ENCODE data around the gene NEK9. TPM values are rescaled to one million over a fixed set of nuclear protein-coding genes. Genes with fewer than 3 reads are reported as not detected.
"Not testable (repeated sequence)": the region's sequence is repeated elsewhere in the genome, so short reads cannot be mapped to it uniquely, and the experiment has no call there.

NEK9 gene
- polyA plus RNA-seq, 1 donor, result 72.8 TPM

DNA sequence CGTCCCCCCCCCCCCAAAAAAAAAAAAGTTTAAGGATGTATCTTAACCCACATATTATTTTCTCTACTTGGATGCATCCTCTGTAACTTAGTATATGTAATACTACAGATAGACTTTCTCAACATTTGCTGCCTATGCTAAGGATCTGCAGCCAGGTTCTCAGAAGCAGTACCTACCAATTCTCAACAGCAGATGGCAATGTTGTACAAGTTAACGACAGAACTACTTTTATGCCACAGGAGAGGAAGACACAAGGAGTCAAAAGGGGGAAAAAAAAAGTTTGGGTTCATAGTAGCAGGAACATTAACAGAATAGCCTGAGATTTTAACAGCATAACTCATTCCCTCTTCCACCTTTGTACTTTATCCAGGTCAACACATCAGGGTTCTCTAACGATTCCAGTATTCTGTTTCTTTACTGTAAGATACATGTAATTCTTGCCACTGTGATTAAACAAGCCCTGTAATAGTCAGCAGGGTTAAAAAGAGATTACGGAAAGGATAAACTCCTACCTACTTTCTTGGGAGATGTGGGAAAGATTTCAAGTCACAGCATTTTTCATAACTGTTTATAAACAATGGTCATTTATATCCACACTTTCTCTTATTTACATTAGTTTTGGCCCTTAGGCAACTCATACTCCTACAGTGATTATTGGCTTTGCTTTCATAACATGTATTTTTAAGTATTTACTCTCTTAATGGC is 5.7 kb upstream of the NEK9 start:
- H3K4me1 ChIP-seq (ENCODE audit: control insufficient read depth, insufficient read depth, low read length), result peaks cover 12% of the 10 kb centered on the region
- H3K27ac ChIP-seq (ENCODE audit: low read length), result peak overlapping the region; percentile 55
- 50% methylated on average over 1 of the region's 4 CpGs for WGBS (ENCODE audit: insufficient coverage, low lambda C conversion rate)
- H3K4me3 ChIP-seq (ENCODE audit: low read length), result no peak overlapping the region
- H3K27me3 ChIP-seq (ENCODE audit: control insufficient read depth, insufficient read depth, low read length), result no peaks in the 10 kb centered on the region
- peaks cover 5% of the 10 kb centered on the region for H3K9me3 ChIP-seq (ENCODE audit: control insufficient read depth, low read depth, low read length)
- peak; percentile 67 to 71 for DNase-seq
- peaks cover 26% of the 10 kb centered on the region for H3K36me3 ChIP-seq (ENCODE audit: control insufficient read depth, insufficient read depth, low read length)

DNA sequence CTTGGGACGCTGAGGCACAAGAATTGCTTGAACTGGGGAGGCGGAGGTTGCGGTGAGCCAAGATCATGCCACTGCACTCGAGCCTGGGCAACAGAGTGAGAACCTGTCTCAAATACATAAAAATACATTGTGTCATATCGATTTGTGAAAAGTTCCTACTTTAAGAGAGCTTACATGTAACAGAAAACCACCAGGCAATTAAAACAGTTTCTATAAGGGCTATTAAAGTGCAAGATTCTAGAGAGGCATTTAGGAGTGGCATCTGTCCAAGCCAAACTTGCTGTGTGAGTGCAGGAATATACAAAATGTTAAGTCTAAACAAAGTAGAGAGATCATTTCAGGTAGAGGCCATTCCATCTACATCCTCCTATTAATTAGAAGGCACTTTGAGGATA is 1.7 kb upstream of the NEK9 start:
- Histone ChIP-seq H3K27me3 (ENCODE audit: control insufficient read depth, insufficient read depth, low read length) (no peaks in the 10 kb centered on the region), H3K9me3 (ENCODE audit: control insufficient read depth, low read depth, low read length) (peaks cover under 1% of the 10 kb centered on the region), H3K36me3 (ENCODE audit: control insufficient read depth, insufficient read depth, low read length) (peaks cover 7% of the 10 kb centered on the region), H3K4me3 (ENCODE audit: low read length) (no peak overlapping the region), H3K27ac (ENCODE audit: low read length) (no peak overlapping the region), H3K4me1 (ENCODE audit: control insufficient read depth, insufficient read depth, low read length) (peaks cover 14% of the 10 kb centered on the region)
- no peak for DNase-seq
- whole genome bisulfite sequencing (ENCODE audit: insufficient coverage, low lambda C conversion rate), result 100% methylated on average over 1 of the region's 5 CpGs

GRCh38 chr14:75127903-75128595 is 1.2 kb upstream of the NEK9 start:
- Histone ChIP-seq H3K36me3 (ENCODE audit: control insufficient read depth, insufficient read depth, low read length) (peaks cover 6% of the 10 kb centered on the region), H3K27ac (ENCODE audit: low read length) (peak overlapping the region; percentile 96), H3K4me3 (ENCODE audit: low read length) (peak overlapping the region; percentile 80), H3K9me3 (ENCODE audit: control insufficient read depth, low read depth, low read length) (no peaks in the 10 kb centered on the region), H3K4me1 (ENCODE audit: control insufficient read depth, insufficient read depth, low read length) (peaks cover 14% of the 10 kb centered on the region), H3K27me3 (ENCODE audit: control insufficient read depth, insufficient read depth, low read length) (no peaks in the 10 kb centered on the region)
- peak in 1 of 2 donors; percentile 10 for DNase-seq
- 70% methylated on average over 1 of the region's 10 CpGs for WGBS (ENCODE audit: insufficient coverage, low lambda C conversion rate)

- H3K9me3 ChIP-seq (ENCODE audit: control insufficient read depth, low read depth, low read length); H3K36me3 ChIP-seq (ENCODE audit: control insufficient read depth, insufficient read depth, low read length); DNase-seq; H3K27me3 ChIP-seq (ENCODE audit: control insufficient read depth, insufficient read depth, low read length): not testable (repeated sequence)
- Histone ChIP-seq H3K4me1 (ENCODE audit: control insufficient read depth, insufficient read depth, low read length) (peaks cover 14% of the 10 kb centered on the region), H3K4me3 (ENCODE audit: low read length) (peak overlapping the region; percentile 80), H3K27ac (ENCODE audit: low read length) (peak overlapping the region; percentile 96)
- WGBS (ENCODE audit: insufficient coverage, low lambda C conversion rate), result 40% methylated on average over 1 of the region's 16 CpGs
Observed at GRCh38 chr14:75127474-75127820, 599 bp upstream of the NEK9 start.

DNA sequence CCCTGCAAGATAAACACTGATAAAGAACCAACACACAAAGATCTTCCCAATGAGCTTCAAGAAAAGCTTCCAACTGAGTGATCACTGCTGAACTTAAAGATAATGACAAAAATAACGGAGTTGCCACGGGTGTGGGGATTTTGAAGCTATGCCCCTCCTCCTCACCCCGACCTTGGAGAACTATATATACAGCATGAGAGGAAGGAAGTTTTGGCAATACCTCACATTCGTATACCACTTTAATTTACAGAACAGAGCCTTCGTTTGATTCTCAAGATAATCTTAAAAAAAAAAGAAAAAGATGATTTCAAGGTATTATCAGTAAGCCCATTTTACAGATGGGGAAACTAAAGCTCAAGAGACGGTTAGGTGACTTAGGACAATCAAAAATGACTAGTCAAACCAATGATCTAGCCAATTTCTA is 715 bp downstream of the NEK9 start:
- DNase-seq, result no peak
- H3K36me3 ChIP-seq (ENCODE audit: control insufficient read depth, insufficient read depth, low read length), result peaks cover 8% of the 10 kb centered on the region
- H3K4me1 ChIP-seq (ENCODE audit: control insufficient read depth, insufficient read depth, low read length), result peaks cover 14% of the 10 kb centered on the region
- H3K4me3 ChIP-seq (ENCODE audit: low read length), result peak overlapping the region; percentile 80
- no CpG with 5 or more reads among the region's 6 CpGs for WGBS (ENCODE audit: insufficient coverage, low lambda C conversion rate)
- peak overlapping the region; percentile 96 for H3K27ac ChIP-seq (ENCODE audit: low read length)
- no peaks in the 10 kb centered on the region for H3K9me3 ChIP-seq (ENCODE audit: control insufficient read depth, low read depth, low read length)
- no peaks in the 10 kb centered on the region for H3K27me3 ChIP-seq (ENCODE audit: control insufficient read depth, insufficient read depth, low read length)

DNA sequence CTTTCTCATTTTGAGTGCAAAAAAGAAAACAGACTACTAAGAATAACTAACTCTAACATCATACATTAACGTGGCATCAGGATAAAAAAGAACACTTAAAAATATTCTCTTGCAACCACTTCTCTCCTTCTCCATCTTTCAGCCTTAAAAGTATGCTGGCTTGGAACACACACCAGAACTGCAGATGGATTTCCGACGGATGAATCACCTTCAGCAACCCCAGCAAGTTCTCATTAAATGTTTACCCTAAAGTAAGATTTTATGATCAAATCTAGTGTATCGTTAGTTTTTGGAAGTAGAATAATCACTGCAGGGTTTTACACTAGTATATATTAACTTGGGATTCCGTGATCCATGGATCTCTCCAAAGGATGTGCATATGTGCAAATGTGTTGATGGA is 1.2 kb downstream of the NEK9 start:
- Histone ChIP-seq H3K27me3 (ENCODE audit: control insufficient read depth, insufficient read depth, low read length) (no peaks in the 10 kb centered on the region), H3K4me3 (ENCODE audit: low read length) (peak overlapping the region; percentile 80), H3K9me3 (ENCODE audit: control insufficient read depth, low read depth, low read length) (no peaks in the 10 kb centered on the region), H3K27ac (ENCODE audit: low read length) (no peak overlapping the region), H3K4me1 (ENCODE audit: control insufficient read depth, insufficient read depth, low read length) (peaks cover 14% of the 10 kb centered on the region), H3K36me3 (ENCODE audit: control insufficient read depth, insufficient read depth, low read length) (peaks cover 8% of the 10 kb centered on the region)
- WGBS (ENCODE audit: insufficient coverage, low lambda C conversion rate), result no CpG with 5 or more reads among the region's 5 CpGs
- no peak for DNase-seq

GRCh38 chr14:75123991-75124390 is 2.9 kb downstream of the NEK9 start:
- DNase-seq, result no peak
- 80% methylated on average over 2 of the region's 7 CpGs for WGBS (ENCODE audit: insufficient coverage, low lambda C conversion rate)

DNA sequence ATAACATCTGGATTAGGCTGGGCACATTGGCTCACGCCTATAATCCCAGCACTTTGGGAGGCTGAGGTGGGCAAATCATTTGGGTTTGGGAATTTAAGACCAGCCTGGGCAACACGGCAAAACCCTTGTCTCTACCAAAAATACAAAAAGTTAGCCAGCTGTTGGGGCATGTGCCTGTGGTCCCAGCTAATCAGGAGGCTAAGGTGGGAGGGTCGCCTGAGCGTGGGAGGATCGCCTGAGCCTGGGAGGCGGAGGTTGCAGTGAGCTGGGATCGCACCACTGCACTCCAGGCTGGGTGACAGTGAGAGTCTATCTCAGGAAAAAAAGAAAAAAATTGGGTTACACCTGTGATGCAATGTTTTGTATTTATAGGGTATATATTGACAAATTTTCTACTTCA is 5.3 kb downstream of the NEK9 start:
- H3K9me3 ChIP-seq (ENCODE audit: control insufficient read depth, low read depth, low read length), result no peaks in the 10 kb centered on the region

More at GRCh38 chr14:75123991-75124390, 2.9 kb downstream of the NEK9 start:
- no peak overlapping the region for H3K4me3 ChIP-seq (ENCODE audit: low read length)
- H3K4me1 ChIP-seq (ENCODE audit: control insufficient read depth, insufficient read depth, low read length), result peaks cover 14% of the 10 kb centered on the region
- no peak overlapping the region for H3K27ac ChIP-seq (ENCODE audit: low read length)
- H3K9me3 ChIP-seq (ENCODE audit: control insufficient read depth, low read depth, low read length), result no peaks in the 10 kb centered on the region
- no peaks in the 10 kb centered on the region for H3K27me3 ChIP-seq (ENCODE audit: control insufficient read depth, insufficient read depth, low read length)
- peaks cover 16% of the 10 kb centered on the region for H3K36me3 ChIP-seq (ENCODE audit: control insufficient read depth, insufficient read depth, low read length)

DNA sequence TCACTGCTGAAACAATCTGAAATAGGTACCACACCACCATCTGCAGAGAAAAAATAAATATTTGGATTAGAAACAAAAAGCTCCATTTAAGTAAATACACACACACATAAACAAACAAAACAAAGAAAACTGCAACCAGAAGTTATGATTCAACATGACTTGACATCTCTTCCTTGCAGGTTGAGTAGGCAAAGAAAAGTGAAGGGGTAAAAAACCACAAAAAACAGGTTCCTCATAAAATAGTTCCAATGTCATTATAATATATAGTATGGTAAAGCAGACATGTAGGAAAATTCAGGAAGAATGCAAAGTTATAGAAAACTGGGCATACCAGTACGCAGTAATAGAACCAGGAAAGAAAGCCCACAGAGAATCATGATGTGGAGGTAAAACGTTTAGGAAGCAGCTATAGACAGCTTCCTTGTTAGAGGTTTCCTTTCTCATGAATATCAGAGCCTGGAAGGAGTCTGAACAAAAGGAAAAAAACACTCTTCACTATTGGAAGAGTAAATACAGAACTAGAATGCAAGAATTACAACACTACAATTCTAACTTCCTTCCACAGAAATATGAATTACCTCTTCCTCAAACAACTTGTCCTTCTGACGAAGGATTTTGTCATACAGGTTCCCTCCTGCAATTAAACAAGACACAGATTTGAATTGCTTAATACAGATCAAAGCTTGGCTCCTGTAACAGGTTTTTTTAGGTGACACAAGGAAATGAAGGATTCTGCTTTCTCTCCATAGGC is 6.1 kb downstream of the NEK9 start:
- H3K27me3 ChIP-seq (ENCODE audit: control insufficient read depth, insufficient read depth, low read length), result no peaks in the 10 kb centered on the region
- H3K9me3 ChIP-seq (ENCODE audit: control insufficient read depth, low read depth, low read length), result no peaks in the 10 kb centered on the region
- H3K36me3 ChIP-seq (ENCODE audit: control insufficient read depth, insufficient read depth, low read length), result peaks cover 41% of the 10 kb centered on the region
- no peak overlapping the region for H3K4me3 ChIP-seq (ENCODE audit: low read length)
- WGBS (ENCODE audit: insufficient coverage, low lambda C conversion rate), result 60% methylated on average over 1 of the region's 3 CpGs
- H3K4me1 ChIP-seq (ENCODE audit: control insufficient read depth, insufficient read depth, low read length), result peaks cover under 1% of the 10 kb centered on the region
- no peak overlapping the region for H3K27ac ChIP-seq (ENCODE audit: low read length)
- DNase-seq, result no peak

More for the DNA sequence above, 5.3 kb downstream of the NEK9 start:
- Histone ChIP-seq H3K4me3 (ENCODE audit: low read length) (no peak overlapping the region), H3K36me3 (ENCODE audit: control insufficient read depth, insufficient read depth, low read length) (peaks cover 35% of the 10 kb centered on the region), H3K27ac (ENCODE audit: low read length) (no peak overlapping the region), H3K27me3 (ENCODE audit: control insufficient read depth, insufficient read depth, low read length) (no peaks in the 10 kb centered on the region), H3K4me1 (ENCODE audit: control insufficient read depth, insufficient read depth, low read length) (peaks cover 5% of the 10 kb centered on the region)
- 100% methylated on average over 2 of the region's 7 CpGs for WGBS (ENCODE audit: insufficient coverage, low lambda C conversion rate)
- no peak for DNase-seq

DNA sequence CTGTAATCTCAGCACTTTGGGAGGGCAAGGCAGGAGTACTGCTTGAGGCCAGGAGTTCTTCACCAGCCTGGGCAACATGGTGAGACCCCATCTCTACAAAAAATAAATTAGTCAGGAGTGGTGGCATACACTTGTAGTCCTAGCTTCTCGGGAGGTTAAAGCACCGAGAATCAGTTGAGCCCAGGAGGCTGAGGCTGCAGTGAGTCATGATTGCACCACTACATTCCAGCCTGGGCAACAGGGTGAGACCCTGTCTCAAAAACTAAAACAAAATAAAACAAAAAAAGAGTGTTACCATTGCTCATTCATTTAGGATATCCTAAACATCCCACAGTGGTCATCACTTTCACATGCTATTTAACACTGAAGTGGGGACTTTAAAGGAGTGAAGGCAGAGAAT is 7.8 kb downstream of the NEK9 start:
- Histone ChIP-seq H3K4me1 (ENCODE audit: control insufficient read depth, insufficient read depth, low read length) (no peaks in the 10 kb centered on the region), H3K4me3 (ENCODE audit: low read length) (no peak overlapping the region), H3K9me3 (ENCODE audit: control insufficient read depth, low read depth, low read length) (no peaks in the 10 kb centered on the region), H3K27me3 (ENCODE audit: control insufficient read depth, insufficient read depth, low read length) (no peaks in the 10 kb centered on the region), H3K36me3 (ENCODE audit: control insufficient read depth, insufficient read depth, low read length) (peaks cover 52% of the 10 kb centered on the region), H3K27ac (ENCODE audit: low read length) (no peak overlapping the region)
- DNase-seq, result no peak
- 100% methylated on average over 2 of the region's 2 CpGs for WGBS (ENCODE audit: insufficient coverage, low lambda C conversion rate)

Data from large intestine (tissue), 3 donors.